SJCRH30 (cell line): ENCODE measurements around the gene DNAAF2. TPM values are rescaled to one million over a fixed set of nuclear protein-coding genes. Genes with fewer than 3 reads are reported as not detected.
A peak's percentile ranks its signal among the peaks of the same experiment; 100 is the strongest.
"Not testable (repeated sequence)": the region's sequence is repeated elsewhere in the genome, so short reads cannot be mapped to it uniquely, and the experiment has no call there.

Experiments
- DNase-seq, 2 experiments: peaks; one replicate each; pipeline ENCODE4 v3.0.0-alpha.2; 2015 to 2020
- H3K27ac ChIP-seq: fragments of 250-450 bp; sonication (Bioruptor Pico); 2 replicates; pipeline ENCODE4 v1.5.1; 2020; ENCODE audit warnings: mild to moderate bottlenecking, moderate library complexity
- H3K27me3 ChIP-seq: fragments of 250-450 bp; sonication (Bioruptor Pico); 2 replicates; pipeline ENCODE4 v1.5.1; 2020; ENCODE audit warnings: mild to moderate bottlenecking, moderate library complexity
- H3K36me3 ChIP-seq: fragments of 250-450 bp; sonication (Bioruptor Pico); 2 replicates; pipeline ENCODE4 v1.5.1; 2020; ENCODE audit warnings: mild to moderate bottlenecking, moderate library complexity
- H3K4me1 ChIP-seq: fragments of 250-450 bp; sonication (Bioruptor Pico); 2 replicates; pipeline ENCODE4 v1.5.1; 2020; ENCODE audit warnings: mild to moderate bottlenecking, moderate library complexity
- H3K4me3 ChIP-seq: fragments of 250-450 bp; sonication (Bioruptor Pico); 2 replicates; pipeline ENCODE4 v1.5.1; 2020; ENCODE audit warnings: mild to moderate bottlenecking, moderate library complexity
- H3K9me3 ChIP-seq: fragments of 250-450 bp; sonication (Bioruptor Pico); replicated peaks from 2 replicates; pipeline ENCODE4 v1.5.1; 2020; ENCODE audit warnings: mild to moderate bottlenecking, moderate library complexity
- total RNA-seq: library from RNA; depleted of rRNA; stranded (reverse); fragments of >200 nt; shearing (Covaris generic); gene quantifications from 2 replicates; pipeline ENCODE4 v1.2.3, GENCODE V29; 2014; rRNA removed

Gene DNAAF2
- 20.6 and 22.2 TPM in 2 replicates for total RNA-seq

GRCh38 chr14:49634547-49635334, at the start of gene DNAAF2:
TSS of gene DNAAF2 (minus strand) at chr14:49635244. CDS start at chr14:49635149, 95 bp downstream.
- H3K27me3 ChIP-seq, result no peaks in the 10 kb centered on the region
- DNase-seq, result peak; percentile 65 to 72
- peak within 1 kb of the TSS; percentile 84 for H3K4me3 ChIP-seq
- no peaks in the 10 kb centered on the region for H3K9me3 ChIP-seq
- H3K27ac ChIP-seq, result peak within 1 kb of the TSS; percentile 87
- peaks cover 6% of the 10 kb centered on the region for H3K36me3 ChIP-seq
- H3K4me1 ChIP-seq, result peaks cover 6% of the 10 kb centered on the region; the same call in 1 of the 2 replicates

- Histone ChIP-seq H3K36me3 (peaks cover 61% of the 10 kb centered on the region), H3K4me3 (no peak overlapping the region), H3K4me1 (no peaks in the 10 kb centered on the region), H3K27ac (no peak overlapping the region), H3K27me3 (no peaks in the 10 kb centered on the region), H3K9me3 (no peaks in the 10 kb centered on the region)
- no peak for DNase-seq
These were observed 44.2 kb upstream of the DNAAF2 start for GRCh38 chr14:49679271-49679670.

GRCh38 chr14:49677643-49678042, 42.6 kb upstream of the DNAAF2 start:
- no peak overlapping the region for H3K4me3 ChIP-seq
- no peak for DNase-seq
- H3K4me1 ChIP-seq, result no peaks in the 10 kb centered on the region
- H3K27ac ChIP-seq, result no peak overlapping the region
- H3K9me3 ChIP-seq, result no peaks in the 10 kb centered on the region
- H3K36me3 ChIP-seq, result peaks cover 66% of the 10 kb centered on the region
- no peaks in the 10 kb centered on the region for H3K27me3 ChIP-seq

GRCh38 chr14:49673586-49673985, 38.5 kb upstream of the DNAAF2 start:
- peaks cover 42% of the 10 kb centered on the region for H3K36me3 ChIP-seq
- no peak overlapping the region for H3K4me3 ChIP-seq
- no peak for DNase-seq

GRCh38 chr14:49670475-49670874, 35.4 kb upstream of the DNAAF2 start:
- H3K4me1 ChIP-seq, result no peaks in the 10 kb centered on the region

More at GRCh38 chr14:49673586-49673985, 38.5 kb upstream of the DNAAF2 start:
- Histone ChIP-seq H3K4me1 (no peaks in the 10 kb centered on the region), H3K9me3 (no peaks in the 10 kb centered on the region), H3K27me3 (no peaks in the 10 kb centered on the region), H3K27ac (no peak overlapping the region)

GRCh38 chr14:49659526-49660455, 24.7 kb upstream of the DNAAF2 start:
- no peak overlapping the region for H3K27ac ChIP-seq
- no peak for DNase-seq
- H3K4me1 ChIP-seq, result no peaks in the 10 kb centered on the region
- H3K4me3 ChIP-seq, result no peak overlapping the region
- no peaks in the 10 kb centered on the region for H3K9me3 ChIP-seq
- H3K27me3 ChIP-seq, result no peaks in the 10 kb centered on the region
- peaks cover 15% of the 10 kb centered on the region; the same call in 1 of the 2 replicates for H3K36me3 ChIP-seq

More at GRCh38 chr14:49670475-49670874, 35.4 kb upstream of the DNAAF2 start:
- no peak for DNase-seq
- Histone ChIP-seq H3K9me3 (no peaks in the 10 kb centered on the region), H3K27me3 (no peaks in the 10 kb centered on the region), H3K4me3 (no peak overlapping the region), H3K27ac (no peak overlapping the region), H3K36me3 (peaks cover 37% of the 10 kb centered on the region)

- peaks cover 10% of the 10 kb centered on the region for H3K36me3 ChIP-seq
- not testable (repeated sequence) for H3K4me3 ChIP-seq, H3K9me3 ChIP-seq, H3K27ac ChIP-seq, DNase-seq, H3K27me3 ChIP-seq, H3K4me1 ChIP-seq
These were observed 22.5 kb upstream of the DNAAF2 start for GRCh38 chr14:49657500-49657899.

- no peaks in the 10 kb centered on the region for H3K4me1 ChIP-seq
- H3K27ac ChIP-seq, result no peak overlapping the region
- no peak overlapping the region for H3K4me3 ChIP-seq
- peaks cover 22% of the 10 kb centered on the region for H3K36me3 ChIP-seq
- H3K27me3 ChIP-seq, result no peaks in the 10 kb centered on the region
- no peak for DNase-seq
- H3K9me3 ChIP-seq, result no peaks in the 10 kb centered on the region
These were observed 19.5 kb upstream of the DNAAF2 start for GRCh38 chr14:49654511-49654910.

GRCh38 chr14:49653508-49653907, 18.5 kb upstream of the DNAAF2 start:
- Histone ChIP-seq H3K9me3 (no peaks in the 10 kb centered on the region), H3K4me3 (no peak overlapping the region), H3K4me1 (no peaks in the 10 kb centered on the region), H3K27ac (no peak overlapping the region), H3K36me3 (peaks cover 22% of the 10 kb centered on the region), H3K27me3 (no peaks in the 10 kb centered on the region)
- DNase-seq, result no peak

GRCh38 chr14:49642163-49642562, 7.1 kb upstream of the DNAAF2 start:
- Histone ChIP-seq H3K9me3 (no peaks in the 10 kb centered on the region), H3K4me1 (no peaks in the 10 kb centered on the region), H3K36me3 (peaks cover 9% of the 10 kb centered on the region), H3K27ac (no peak overlapping the region), H3K27me3 (no peaks in the 10 kb centered on the region), H3K4me3 (no peak overlapping the region)
- no peak for DNase-seq

GRCh38 chr14:49641697-49642129, 6.7 kb upstream of the DNAAF2 start:
- Histone ChIP-seq H3K4me3 (no peak overlapping the region), H3K36me3 (peaks cover 9% of the 10 kb centered on the region), H3K27me3 (no peaks in the 10 kb centered on the region), H3K27ac (no peak overlapping the region), H3K9me3 (no peaks in the 10 kb centered on the region), H3K4me1 (no peaks in the 10 kb centered on the region)
- peak in 1 of 2 experiments; percentile 19 for DNase-seq

GRCh38 chr14:49640540-49641417, 5.7 kb upstream of the DNAAF2 start:
- no peak for DNase-seq
- Histone ChIP-seq H3K4me1 (no peaks in the 10 kb centered on the region), H3K27me3 (no peaks in the 10 kb centered on the region), H3K4me3 (no peak overlapping the region), H3K36me3 (peaks cover 2% of the 10 kb centered on the region), H3K27ac (no peak overlapping the region), H3K9me3 (no peaks in the 10 kb centered on the region)

- DNase-seq, result no peak
- H3K9me3 ChIP-seq, result no peaks in the 10 kb centered on the region
- H3K27ac ChIP-seq, result no peak overlapping the region
- no peaks in the 10 kb centered on the region for H3K4me1 ChIP-seq
- H3K4me3 ChIP-seq, result no peak overlapping the region
- H3K27me3 ChIP-seq, result no peaks in the 10 kb centered on the region
- no peaks in the 10 kb centered on the region; the same call in 1 of the 2 replicates for H3K36me3 ChIP-seq
These were observed 2.6 kb upstream of the DNAAF2 start for GRCh38 chr14:49637534-49638078.

GRCh38 chr14:49636866-49637265, 1.8 kb upstream of the DNAAF2 start:
- DNase-seq, result no peak
- Histone ChIP-seq H3K4me1 (peaks cover 2% of the 10 kb centered on the region; the same call in 1 of the 2 replicates), H3K4me3 (no peak overlapping the region), H3K27me3 (no peaks in the 10 kb centered on the region), H3K36me3 (no peaks in the 10 kb centered on the region; the same call in 1 of the 2 replicates), H3K27ac (no peak overlapping the region), H3K9me3 (no peaks in the 10 kb centered on the region)
